HL-60 (cell line): Measurements from ENCODE around the gene UBE2E2.

Experiments used
- CTCF ChIP-seq: IDR thresholded peaks from one replicate; pipeline ENCODE4 v1.5.1; 2011; ENCODE audit warnings: low read length, control low read depth, inconsistent platforms; ENCODE audit not compliant: insufficient read depth
- POLR2AphosphoS5 ChIP-seq: IDR thresholded peaks from 2 replicates; pipeline ENCODE4 v1.6.1; 2012; ENCODE audit warnings: low read depth

DNA sequence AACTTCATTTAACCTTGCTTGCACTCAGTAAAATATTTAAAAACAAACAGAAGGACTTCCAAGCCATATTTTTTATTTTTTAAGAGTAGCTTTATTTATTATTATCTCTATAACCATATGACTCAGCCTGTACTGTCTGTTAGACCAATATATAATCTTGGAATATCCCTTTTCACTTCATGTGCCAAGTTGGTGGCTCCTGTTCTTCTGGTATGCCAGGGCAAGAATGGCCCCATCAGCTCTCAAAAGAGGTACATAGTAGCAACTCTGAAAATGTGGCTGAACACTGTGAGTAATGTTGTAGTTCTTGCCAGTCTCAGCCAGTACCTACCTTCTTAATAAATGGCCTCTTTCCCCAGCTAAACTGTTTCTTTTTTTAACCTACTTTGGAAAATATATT lies 345.6 kb downstream of the UBE2E2 start:
- no peak for TF ChIP-seq CTCF
- TF ChIP-seq POLR2AphosphoS5, result no peak
